ENCODE results near the gene ADIPOR1. TPM values are rescaled to one million over a fixed set of nuclear protein-coding genes. Genes with fewer than 3 reads are reported as not detected.
"Not testable (repeated sequence)": the region's sequence is repeated elsewhere in the genome, so short reads cannot be mapped to it uniquely, and the experiment has no call there.

The ADIPOR1 gene
- total and polyA plus RNA-seq, 8 donors = 63.2 to 138 (median 67.1) TPM

DNA sequence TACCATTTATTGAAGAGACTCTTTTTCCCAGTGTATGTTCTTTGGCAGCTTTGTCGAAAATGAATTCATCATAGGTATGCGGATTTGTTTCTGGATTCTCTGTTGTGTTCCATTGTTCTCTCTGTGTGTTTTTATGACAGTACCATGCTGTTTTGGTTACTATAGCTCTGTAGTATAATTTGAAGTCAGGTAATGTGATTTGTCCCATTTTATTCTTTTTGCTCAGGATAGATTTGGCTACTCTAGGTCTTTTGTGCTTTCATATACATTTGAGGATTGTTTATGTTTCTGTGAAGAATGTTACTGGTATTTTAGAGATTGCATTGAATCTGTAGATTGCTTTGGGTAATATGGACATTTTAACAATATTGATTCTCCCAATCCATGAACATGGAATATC lies 25.6 kb downstream of the ADIPOR1 start:
- DNase-seq (no peak), ATAC-seq (no peak)
- Histone ChIP-seq H3K9me3 (peaks cover 0 to 6% of the 10 kb centered on the region in 2 donors), H3K36me3 (no peaks in the 10 kb centered on the region), H3K27ac (no peak overlapping the region), H3K27me3 (no peaks in the 10 kb centered on the region), H3K4me3 (no peak overlapping the region), H3K4me1 (no peaks in the 10 kb centered on the region)
- intact Hi-C loops (cut with DNase I) = loop anchor here in 1 of 2 donors (10.0 kb wide), 1 partner anchor 62 kb away; no protein-coding TSS in a partner anchor
- TF ChIP-seq CTCF (IDR thresholded peaks at IDR 0.05) = no peak

- H3K36me3 ChIP-seq = peaks cover 0 to 14% of the 10 kb centered on the region in 2 donors
- intact Hi-C loops (cut with DNase I) = no loop called here
- peak; percentile 98 for ATAC-seq
These were observed 31.3 kb downstream of the ADIPOR1 start, which contains the start of gene KLHL12 for GRCh38 chr1:202926581-202927491. TSS of gene KLHL12 (minus strand) at chr1:202927234. CDS start at chr1:202925162, 2,072 bp downstream.

DNA sequence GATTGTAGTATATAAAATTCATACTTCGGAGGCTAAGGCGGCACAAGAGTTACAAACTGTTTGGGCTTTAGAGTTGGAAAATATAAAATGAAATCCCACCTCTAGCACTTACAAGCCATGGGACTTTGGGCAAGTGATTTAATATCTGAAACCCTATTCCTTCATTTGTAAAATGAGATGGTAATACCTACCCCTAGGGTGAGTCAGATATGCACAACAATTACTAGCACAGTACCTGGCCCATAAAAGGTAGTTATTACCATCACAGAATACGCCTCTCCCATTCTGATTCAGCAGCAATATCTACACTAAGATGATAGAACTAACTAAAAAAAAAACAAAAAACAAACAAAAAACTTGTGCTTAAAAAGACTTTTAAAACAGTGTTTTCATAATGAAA lies 34.6 kb downstream of the ADIPOR1 start:
- Histone ChIP-seq H3K27ac (no peak overlapping the region), H3K4me3 (no peak overlapping the region), H3K4me1 (peaks cover 0 to 41% of the 10 kb centered on the region in 2 donors), H3K9me3 (no peaks in the 10 kb centered on the region), H3K27me3 (no peaks in the 10 kb centered on the region), H3K36me3 (peaks cover 0 to 33% of the 10 kb centered on the region in 2 donors)
- ATAC-seq (no peak), DNase-seq (no peak)
- no peak for TF ChIP-seq CTCF (IDR thresholded peaks at IDR 0.05)
- intact Hi-C loops (cut with DNase I) = no loop called here

More at GRCh38 chr1:202926581-202927491, 31.3 kb downstream of the ADIPOR1 start, which contains the start of gene KLHL12:
- TF ChIP-seq CTCF (IDR thresholded peaks at IDR 0.05) = peak; percentile 46 to 63
- peak within 1 kb of the TSS; percentile 94 to 97 for H3K27ac ChIP-seq
- DNase-seq = peak; percentile 97 to 99 (median 98)
- peaks cover 0 to 41% of the 10 kb centered on the region in 2 donors for H3K4me1 ChIP-seq
- no peaks in the 10 kb centered on the region for H3K9me3 ChIP-seq
- H3K27me3 ChIP-seq = no peaks in the 10 kb centered on the region
- H3K4me3 ChIP-seq = peak within 1 kb of the TSS; percentile 61 to 90

GRCh38 chr1:202919615-202920014 lies 38.5 kb downstream of the ADIPOR1 start:
- ATAC-seq (no peak), DNase-seq (no peak)
- Histone ChIP-seq H3K36me3 (peaks cover 0 to 72% of the 10 kb centered on the region in 2 donors), H3K27ac (no peak overlapping the region), H3K9me3 (no peaks in the 10 kb centered on the region), H3K4me1 (peaks cover 0 to 23% of the 10 kb centered on the region in 2 donors), H3K27me3 (no peaks in the 10 kb centered on the region), H3K4me3 (no peak overlapping the region)
- intact Hi-C loops (cut with DNase I) = no loop called here
- TF ChIP-seq CTCF (IDR thresholded peaks at IDR 0.05) = no peak

GRCh38 chr1:202915146-202915545 lies 43.0 kb downstream of the ADIPOR1 start:
- DNase-seq (no peak), ATAC-seq (no peak)
- H3K36me3 ChIP-seq = peaks cover 0 to 98% of the 10 kb centered on the region in 2 donors
- intact Hi-C loops (cut with DNase I) = no loop called here
- H3K9me3 ChIP-seq = no peaks in the 10 kb centered on the region
- no peaks in the 10 kb centered on the region for H3K4me1 ChIP-seq
- no peak overlapping the region for H3K4me3 ChIP-seq
- TF ChIP-seq CTCF (IDR thresholded peaks at IDR 0.05) = no peak
- H3K27ac ChIP-seq = no peak overlapping the region
- H3K27me3 ChIP-seq = no peaks in the 10 kb centered on the region

GRCh38 chr1:202912476-202912875 lies 45.6 kb downstream of the ADIPOR1 start:
- H3K27me3 ChIP-seq; H3K9me3 ChIP-seq; H3K4me1 ChIP-seq; H3K4me3 ChIP-seq; DNase-seq; intact Hi-C loops (cut with DNase I); ATAC-seq; H3K27ac ChIP-seq: not testable (repeated sequence)
- peaks cover 0 to 97% of the 10 kb centered on the region in 2 donors for H3K36me3 ChIP-seq

Data from left lung (tissue), 10 donors.